SK-N-SH (cell line): ENCODE data around the gene PITX1. TPM values are rescaled to one million over a fixed set of nuclear protein-coding genes. Genes with fewer than 3 reads are reported as not detected.

ENCODE experiments used
- CTCF ChIA-PET: fragments of 300-600, 350-600 bp; formaldehyde crosslinking; extraction: SDS; loops from one replicate; lab custom pipeline; 2021; lab: Yijun Ruan, JAX
- POLR2A ChIA-PET: fragments of 350-600 bp; sonication (Branson Sonifier 250); formaldehyde crosslinking; extraction: SDS; loops from one replicate; lab custom pipeline; 2020; ENCODE audit warnings: antibody characterized with exemption, inconsistent platforms; lab: Yijun Ruan, JAX
- DNase-seq: peaks from one replicate; pipeline ENCODE4 v3.0.0; 2012
- H2AFZ ChIP-seq: fragments of 200-600 bp; sonication (generic); 2 replicates; pipeline ENCODE4 v1.8.1; 2016; ENCODE audit warnings: antibody characterized with exemption, mild to moderate bottlenecking, low read depth
- H3F3A ChIP-seq: fragments of 200-600 bp; sonication (generic); replicated peaks from 2 replicates; pipeline ENCODE3; 2016; ENCODE audit warnings: antibody characterized with exemption, mild to moderate bottlenecking; ENCODE audit not compliant: insufficient read depth
- H3K27ac ChIP-seq, 2 experiments: fragments of 200-500 bp in 1 of 2; fragments of 200-600 bp in 1 of 2; sonication (Bioruptor generic) in 1 of 2; sonication (generic), shearing (Covaris generic) in 1 of 2; 2 replicates each; pipeline versions ENCODE4 v1.5.1 to v1.6.1; 2014 to 2016; ENCODE audit warnings: low read depth in 2 of 2, inconsistent platforms in 1 of 2, low read length in 1 of 2, mild to moderate bottlenecking in 1 of 2, mixed read lengths in 1 of 2
- H3K27me3 ChIP-seq: fragments of 200-600 bp; sonication (generic), shearing (Covaris generic); 2 replicates; pipeline ENCODE4 v1.6.1; 2016; ENCODE audit warnings: mixed run types; ENCODE audit not compliant: insufficient read depth
- H3K36me3 ChIP-seq, 2 experiments: fragments of 200-500 bp in 1 of 2; fragments of 200-600 bp in 1 of 2; sonication (Bioruptor generic) in 1 of 2; sonication (generic) in 1 of 2; replicated peaks in 1 of 2; 2 replicates each; pipeline versions ENCODE3 to v1.5.1; 2014 to 2016; ENCODE audit warnings: low read length in 1 of 2, mild to moderate bottlenecking in 1 of 2; ENCODE audit not compliant: insufficient read depth in 2 of 2, control insufficient read depth in 1 of 2
- H3K4me1 ChIP-seq, 2 experiments: fragments of 200-500 bp in 1 of 2; fragments of 200-600 bp in 1 of 2; sonication (Bioruptor generic) in 1 of 2; sonication (generic), shearing (Covaris generic) in 1 of 2; 2 replicates each; pipeline versions ENCODE4 v1.5.1 to v1.6.1; 2014 to 2016; ENCODE audit warnings: low read depth in 1 of 2, low read length in 1 of 2, mixed run types in 1 of 2; ENCODE audit not compliant: insufficient read depth in 2 of 2, control insufficient read depth in 1 of 2
- H3K4me2 ChIP-seq: fragments of 200-600 bp; sonication (generic), shearing (Covaris generic); 2 replicates; pipeline ENCODE4 v1.6.1; 2017; ENCODE audit warnings: mixed run types
- H3K4me3 ChIP-seq, 2 experiments: fragments of 200-500 bp in 1 of 2; fragments of 200-600 bp in 1 of 2; sonication (Bioruptor generic) in 1 of 2; sonication (generic), shearing (Covaris generic) in 1 of 2; 2 replicates each; pipeline versions ENCODE4 v1.5.1 to v1.8.1; 2014 to 2016; ENCODE audit warnings: low read depth in 2 of 2, inconsistent platforms in 1 of 2, low read length in 1 of 2, mild to moderate bottlenecking in 1 of 2, mixed read lengths in 1 of 2, moderate library complexity in 1 of 2
- H3K79me2 ChIP-seq: fragments of 200-600 bp; sonication (generic); 2 replicates; pipeline ENCODE4 v1.8.1; 2017; ENCODE audit warnings: mild to moderate bottlenecking; ENCODE audit not compliant: insufficient read depth
- H3K9ac ChIP-seq: fragments of 200-600 bp; sonication (generic); 2 replicates; pipeline ENCODE4 v1.6.1; 2017; ENCODE audit warnings: mixed run types
- H3K9me2 ChIP-seq: fragments of 200-600 bp; sonication (generic); 2 replicates; pipeline ENCODE4 v1.6.1; 2017; ENCODE audit warnings: mixed run types
- H3K9me3 ChIP-seq: fragments of 200-600 bp; sonication (generic); 2 replicates; pipeline ENCODE4 v1.6.1; 2017; ENCODE audit warnings: mixed run types, mild to moderate bottlenecking, moderate library complexity
- H4K20me1 ChIP-seq: fragments of 200-600 bp; sonication (generic); 2 replicates; pipeline ENCODE4 v1.6.1; 2017; ENCODE audit warnings: mild to moderate bottlenecking, mixed run types; ENCODE audit not compliant: insufficient read depth
- ELF1 ChIP-seq: IDR thresholded peaks from 2 replicates; pipeline ENCODE4 v1.4.0; 2012
- EP300 ChIP-seq, 2 experiments: IDR thresholded peaks; 2 replicates each; pipeline versions ENCODE4 v1.4.0 to v1.6.1; 2012; ENCODE audit warnings: borderline replicate concordance in 1 of 2, low read depth in 1 of 2, low read length in 1 of 2
- EZH2phosphoT487 ChIP-seq: fragments of 200-600 bp; sonication (generic); IDR thresholded peaks from 2 replicates; pipeline ENCODE4 v1.6.1; 2017; ENCODE audit warnings: low read depth, mixed run types, mild to moderate bottlenecking, antibody characterized with exemption, moderate library complexity, borderline replicate concordance
- FOSL2 ChIP-seq: IDR thresholded peaks from 2 replicates; pipeline ENCODE4 v1.4.0; 2012; ENCODE audit warnings: low read depth, mild to moderate bottlenecking, moderate library complexity, borderline replicate concordance
- FOXJ3 ChIP-seq: sonication (generic); formaldehyde crosslinking; IDR thresholded peaks from 2 replicates; pipeline ENCODE4 v1.5.1; 2020; ENCODE audit warnings: mild to moderate bottlenecking, missing genetic modification reagents
- GATA2 ChIP-seq: sonication (generic); formaldehyde crosslinking; IDR thresholded peaks from 2 replicates; pipeline ENCODE4 v1.5.0; 2020; ENCODE audit warnings: mild to moderate bottlenecking, missing genetic modification reagents
- IRF3 ChIP-seq: fragments of 150-350 bp; IDR thresholded peaks from 2 replicates; pipeline ENCODE4 v1.6.1; 2016; ENCODE audit warnings: mild to moderate bottlenecking, low read depth, low read length
- MAX ChIP-seq: IDR thresholded peaks from 2 replicates; pipeline ENCODE4 v1.4.0; 2012; ENCODE audit warnings: low read depth
- MEF2A ChIP-seq: IDR thresholded peaks from 2 replicates; pipeline ENCODE4 v1.4.0; 2012; ENCODE audit warnings: low read depth, borderline replicate concordance
- NFIC ChIP-seq: IDR thresholded peaks from 2 replicates; pipeline ENCODE4 v1.4.0; 2012; ENCODE audit warnings: borderline replicate concordance
- PBX3 ChIP-seq: IDR thresholded peaks from 2 replicates; pipeline ENCODE4; 2012
- POLR2AphosphoS5 ChIP-seq: IDR thresholded peaks from 2 replicates; pipeline ENCODE4 v1.6.1; 2012; ENCODE audit warnings: low read depth, low read length
- RAD21 ChIP-seq: IDR thresholded peaks from 2 replicates; pipeline ENCODE4 v1.6.1; 2012; ENCODE audit warnings: mild to moderate bottlenecking, low read length
- RFX5 ChIP-seq: IDR thresholded peaks from 2 replicates; pipeline ENCODE4 v1.6.1; 2012; ENCODE audit warnings: mild to moderate bottlenecking, improper control_type of control experiment, low read length
- RXRA ChIP-seq: IDR thresholded peaks from 2 replicates; pipeline ENCODE4 v1.4.0; 2012; ENCODE audit warnings: low read depth, mild to moderate bottlenecking, borderline replicate concordance
- SMC3 ChIP-seq: IDR thresholded peaks from 2 replicates; pipeline ENCODE4 v1.6.1; 2012; ENCODE audit warnings: low read depth, low read length, improper control_type of control experiment
- TCF12 ChIP-seq: IDR thresholded peaks from 2 replicates; pipeline ENCODE4 v1.4.0; 2012
- USF1 ChIP-seq: IDR thresholded peaks from 2 replicates; pipeline ENCODE4 v1.4.0; 2012; ENCODE audit warnings: low read depth, borderline replicate concordance
- USF2 ChIP-seq: fragments of 150-350 bp; IDR thresholded peaks from 2 replicates; pipeline ENCODE4 v1.6.1; 2017; ENCODE audit warnings: antibody characterized with exemption, low read length, low read depth, borderline replicate concordance
- YY1 ChIP-seq: IDR thresholded peaks from 2 replicates; pipeline ENCODE4 v1.4.0; 2012; ENCODE audit warnings: low read depth, mild to moderate bottlenecking
- ZBTB33 ChIP-seq: IDR thresholded peaks from 2 replicates; pipeline ENCODE4 v1.4.0; 2012; ENCODE audit warnings: low read depth, borderline replicate concordance
- WGBS: methylation state at CpG from one replicate; pipeline ENCODE4 v1.1.6; 2017; ENCODE audit warnings: low lambda C conversion rate; 5-methylcytosine and 5-hydroxymethylcytosine counted together
- polyA plus RNA-seq, 3 experiments: library from polyadenylated mRNA; depleted of rRNA; stranded (reverse); fragments of >200 nt; gene quantifications; 2 replicates each; pipeline ENCODE4 v1.2.3, GENCODE V29; 2012

The PITX1 gene
- polyA plus RNA-seq, 1 of the 3 experiments (the other 2 are of a cell fraction) = not detected

GRCh38 chr5:135016861-135017290, 17.2 kb downstream of the PITX1 start (continued):
- TF ChIP-seq PBX3 (no peak), RFX5 (no peak), SMC3 (no peak), MEF2A (no peak), EP300 (IDR thresholded peaks at IDR 0.05; ENCODE audit: borderline replicate concordance in 1 of 2, low read depth in 1 of 2, low read length in 1 of 2) (no peak), POLR2AphosphoS5 (no peak), NFIC (no peak), ZBTB33 (no peak), TCF12 (no peak), RXRA (no peak), GATA2 (CRISPR knock-in tag) (no peak), EZH2phosphoT487 (no peak)

- no peaks in the 10 kb centered on the region; a peak in 1 of 4 replicates for H3K4me1 ChIP-seq
- no peaks in the 10 kb centered on the region for H4K20me1 ChIP-seq
- H3K4me2 ChIP-seq = no peak overlapping the region
- H3K27me3 ChIP-seq = no peaks in the 10 kb centered on the region; the same call in 1 of the 2 replicates
- WGBS = 70% methylated on average over 6 of the region's 6 CpGs
- H3K4me3 ChIP-seq = no peak overlapping the region
- no peaks in the 10 kb centered on the region for H3K9me2 ChIP-seq
- POLR2A ChIA-PET = no interaction called here
- H3F3A ChIP-seq = no peaks in the 10 kb centered on the region
- H3K9ac ChIP-seq = no peak overlapping the region
- no peak overlapping the region for H2AFZ ChIP-seq
- no peaks in the 10 kb centered on the region for H3K9me3 ChIP-seq
- H3K27ac ChIP-seq = no peak overlapping the region
- TF ChIP-seq YY1 (no peak), ELF1 (no peak), EZH2phosphoT487 (no peak), FOXJ3 (no peak), FOSL2 (no peak), SMC3 (no peak), USF2 (no peak), NFIC (no peak), MAX (no peak), IRF3 (no peak), USF1 (no peak), RAD21 (no peak)
- TF ChIP-seq, all 33 proteins: peak for 0
- no peak for DNase-seq
- no peaks in the 10 kb centered on the region for H3K79me2 ChIP-seq
- no peaks in the 10 kb centered on the region for H3K36me3 ChIP-seq
- CTCF ChIA-PET = interaction anchor here (1.6 kb wide), 1 partner anchor 9 kb away, joined by 5 read pairs; no protein-coding TSS in a partner anchor
Measured at GRCh38 chr5:135015942-135016341, 18.1 kb downstream of the PITX1 start.
